HG03575 (cell line): ENCODE data around the gene MEGF11.
"Not testable (repeated sequence)": the region's sequence is repeated elsewhere in the genome, so short reads cannot be mapped to it uniquely, and the experiment has no call there.

Experiments used
- ATAC-seq: cut with Tn5 transposase; IDR thresholded peaks from one replicate; pipeline ENCODE4 v1.9.1; 2021; ENCODE audit not compliant: unreplicated experiment, insufficient number of reproducible peaks, low FRiP score; ENCODE audit errors: extremely low read depth

MEGF11 gene

DNA sequence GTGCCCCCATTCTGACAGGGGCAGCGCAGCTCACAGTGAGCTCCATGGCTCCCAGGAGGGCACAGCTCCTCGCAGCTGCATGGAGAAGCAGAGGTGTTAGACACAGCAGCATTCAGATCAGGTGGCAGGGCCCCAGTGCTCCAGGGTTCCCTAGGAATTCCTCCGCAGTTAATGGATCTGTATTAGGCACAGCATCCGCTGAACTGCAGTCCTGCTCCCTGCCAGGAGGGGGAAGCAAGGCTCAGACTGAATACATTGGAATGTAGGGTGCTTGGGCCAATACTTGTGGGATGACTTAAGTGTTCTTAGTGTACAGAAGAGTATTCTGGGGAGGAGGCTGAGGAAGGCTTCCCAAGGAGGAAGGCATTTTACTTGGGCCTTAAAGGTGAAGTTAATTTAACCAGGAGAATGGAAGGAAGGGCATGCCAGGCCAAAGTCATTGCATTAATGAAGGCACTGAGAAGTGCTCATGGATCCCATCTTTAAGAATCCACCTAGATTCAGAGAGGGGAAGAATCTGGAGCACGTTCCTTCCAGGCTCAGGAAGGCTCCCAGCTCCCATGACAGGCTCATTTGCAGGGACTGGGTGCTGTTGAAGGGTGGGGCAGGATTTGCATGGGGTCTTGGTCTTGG, 272.6 kb downstream of the MEGF11 start:
- no peak for ATAC-seq

DNA sequence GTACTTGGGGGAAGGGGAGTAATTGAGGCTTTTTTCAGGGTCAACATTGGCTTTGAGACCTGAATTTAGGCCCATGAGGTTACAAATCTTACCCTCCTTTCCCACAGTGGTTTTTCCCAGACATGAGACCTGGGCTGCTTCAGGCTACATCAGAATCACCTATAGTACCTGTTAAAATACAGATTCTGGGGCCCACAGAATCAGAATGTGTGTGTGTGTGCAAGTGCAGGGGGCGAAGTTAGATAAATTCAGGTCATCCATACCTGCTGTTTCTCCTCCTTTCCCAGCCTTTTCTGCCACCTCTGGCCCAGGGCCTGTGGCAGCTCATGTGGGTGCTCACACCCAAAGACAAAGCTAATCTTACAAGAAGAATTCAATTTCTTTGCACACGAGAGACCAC, 273.7 kb downstream of the MEGF11 start:
- ATAC-seq, result no peak

DNA sequence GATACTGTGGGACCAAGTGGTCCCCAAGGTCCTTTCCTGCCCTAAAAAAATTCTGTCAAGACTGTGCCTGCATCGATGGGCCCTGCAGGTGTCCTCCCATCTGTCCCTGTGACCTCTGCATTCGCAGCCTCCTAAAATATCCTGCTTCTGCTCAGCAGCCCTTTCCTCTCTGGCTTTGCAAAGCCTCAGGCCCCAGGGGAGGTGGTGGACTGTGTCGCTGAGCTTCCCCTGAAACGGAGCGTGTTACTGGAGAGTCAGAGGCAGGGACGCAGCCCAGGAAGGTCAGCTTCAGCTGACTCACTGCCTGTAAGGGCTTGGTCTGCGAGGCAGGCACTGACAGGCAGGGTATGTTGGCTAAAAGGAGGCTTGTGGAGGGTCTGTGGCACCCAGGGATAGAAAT, 274.2 kb downstream of the MEGF11 start:
- no peak for ATAC-seq

DNA sequence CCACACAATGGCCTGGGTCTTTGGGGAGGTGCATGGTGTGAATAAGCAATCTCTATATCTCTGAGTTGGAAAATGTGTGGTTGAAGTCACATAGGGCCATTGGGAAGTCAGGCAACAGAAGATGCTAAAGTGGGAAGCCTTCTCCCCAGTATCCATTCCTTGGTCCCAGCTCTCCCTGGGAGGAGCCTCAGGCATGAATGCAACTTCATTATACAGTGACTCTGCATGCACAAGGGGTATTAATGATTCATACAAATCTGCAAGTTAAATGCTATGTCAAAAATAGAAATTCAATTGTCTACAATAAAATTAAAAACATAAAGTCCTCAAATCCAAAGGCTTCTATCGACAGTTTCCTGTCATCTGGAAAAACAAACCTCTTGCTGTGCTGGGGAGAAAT, 275.4 kb downstream of the MEGF11 start:
- ATAC-seq, result no peak

DNA sequence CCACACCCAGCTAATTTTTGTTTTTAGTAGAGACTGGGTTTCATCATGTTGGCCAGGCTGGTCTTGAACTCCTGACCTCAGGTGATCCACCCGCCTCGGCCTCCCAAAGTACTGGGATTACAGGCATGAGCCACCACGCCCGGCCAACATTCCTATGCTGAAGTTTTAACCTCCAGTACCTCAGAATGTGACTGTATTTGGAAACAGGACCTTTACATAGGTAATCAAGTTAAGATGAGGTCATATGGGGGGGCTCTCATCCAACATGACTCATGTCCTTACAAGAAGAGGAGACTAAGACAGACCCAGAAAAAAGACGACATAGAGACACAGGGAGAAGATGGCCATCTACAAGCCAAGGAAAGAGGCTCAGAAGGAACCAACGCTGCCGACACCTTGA, 277.4 kb downstream of the MEGF11 start:
- not testable (repeated sequence) for ATAC-seq

DNA sequence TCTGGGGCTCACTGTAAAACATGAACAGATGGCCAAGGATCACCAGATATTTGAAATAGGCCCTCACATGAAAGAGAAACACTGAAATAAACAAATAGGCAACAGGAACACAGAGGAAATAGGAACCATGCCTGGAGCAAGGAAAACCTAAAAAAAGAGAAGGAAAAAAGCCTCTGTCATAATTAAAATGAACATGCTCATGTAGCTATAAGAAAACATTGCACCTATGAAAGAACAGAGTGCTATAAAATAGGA, 281.9 kb downstream of the MEGF11 start:
- ATAC-seq, result no peak

DNA sequence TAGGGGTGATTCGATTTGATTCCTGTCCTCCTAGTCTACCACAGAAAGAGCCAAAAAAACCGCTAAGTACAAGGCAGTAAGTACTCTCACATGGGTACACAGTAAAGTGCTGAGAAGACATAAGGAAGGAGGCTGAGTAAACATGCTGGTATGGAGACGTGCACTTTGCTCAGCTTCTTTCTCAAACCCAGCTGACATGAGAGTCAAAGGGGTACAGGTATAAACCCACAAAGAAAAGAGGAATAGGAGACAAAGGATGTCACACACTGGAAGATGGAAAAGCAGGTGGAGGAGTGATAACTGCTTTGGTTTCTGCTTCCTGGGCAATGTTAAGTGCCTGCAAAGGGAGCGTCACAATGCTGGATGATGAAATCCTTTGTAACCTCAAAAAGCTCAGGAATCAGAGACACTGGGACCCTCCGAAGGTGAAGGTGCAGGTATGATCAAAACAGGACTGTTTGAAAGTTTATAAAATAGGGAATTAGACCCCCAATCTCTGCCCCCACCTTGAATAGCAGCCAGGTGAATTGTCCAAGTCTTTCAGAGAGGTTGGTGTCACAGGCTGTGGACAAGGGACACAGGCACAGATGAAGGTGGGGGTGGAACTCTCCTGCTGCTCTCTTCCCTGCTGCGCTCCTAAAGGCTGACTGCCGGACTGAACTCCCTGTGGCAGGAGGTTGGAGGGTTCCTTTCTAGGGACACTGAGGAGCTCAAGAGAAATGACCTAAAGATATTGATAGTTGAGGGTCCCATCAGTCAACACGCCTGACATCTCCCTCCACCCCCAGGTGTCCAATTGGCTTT, 282.4 kb downstream of the MEGF11 start:
- ATAC-seq, result no peak

DNA sequence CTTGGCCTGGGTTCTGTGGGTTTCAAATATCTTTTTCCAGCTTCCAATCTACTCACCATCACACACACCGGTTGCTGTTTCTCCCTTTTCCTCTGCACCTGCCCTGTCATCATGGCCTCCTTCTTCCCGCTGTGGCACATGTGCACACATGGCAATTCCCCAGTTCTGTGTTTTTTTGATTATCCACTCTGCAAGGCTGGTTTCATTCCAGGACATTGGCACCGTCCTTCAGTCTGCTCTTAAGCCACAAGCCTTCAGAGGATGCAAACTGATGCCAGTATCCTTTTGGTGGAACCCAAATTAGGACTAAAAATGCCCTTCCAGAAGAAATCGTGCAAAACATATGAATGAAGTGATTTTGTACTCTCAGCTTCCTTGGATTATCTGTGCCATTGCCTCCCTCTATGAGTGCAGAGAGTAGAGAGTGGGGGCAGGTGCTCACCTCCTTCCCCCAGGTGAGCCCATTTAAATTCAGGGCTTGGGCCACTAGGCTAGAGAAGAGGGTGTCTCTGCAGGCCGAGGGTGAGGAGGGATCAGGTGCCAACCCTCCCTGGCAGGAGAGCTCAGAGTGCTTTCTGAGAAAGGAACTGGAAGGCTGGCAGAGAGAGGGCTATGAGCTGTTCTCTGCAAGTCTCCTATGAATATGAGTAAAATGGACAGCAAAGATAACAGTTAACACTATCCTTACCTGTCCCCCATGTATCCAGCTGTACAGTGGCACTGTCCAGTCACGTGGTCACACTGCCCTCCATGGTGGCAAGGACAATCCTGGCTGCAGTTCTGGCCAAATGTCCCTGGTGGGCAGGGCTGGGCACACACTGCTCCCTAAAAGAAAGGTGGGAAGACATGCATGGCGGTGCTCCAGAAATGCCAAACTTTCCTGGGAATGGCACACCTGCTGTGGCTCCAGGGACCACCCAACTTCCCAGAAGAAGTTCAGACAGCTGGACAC, 283.4 kb downstream of the MEGF11 start:
- no peak for ATAC-seq

DNA sequence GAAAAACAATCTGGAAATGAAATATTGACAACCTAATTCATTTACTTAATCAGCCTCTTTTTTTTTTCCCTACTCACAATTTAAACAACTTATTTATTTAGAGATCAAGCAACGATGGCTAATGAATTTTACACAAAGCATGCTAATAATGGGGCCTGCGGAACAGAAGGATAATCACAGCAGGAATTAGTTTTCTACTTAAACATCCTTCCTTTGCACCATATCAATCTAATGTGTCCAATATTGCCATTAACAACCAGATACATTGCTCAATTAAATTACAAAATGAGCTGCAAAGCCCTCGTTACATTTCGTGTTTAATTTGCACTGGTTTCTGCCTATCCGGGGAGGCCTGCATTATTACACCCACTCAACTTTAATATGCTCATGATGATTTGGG, 285.0 kb downstream of the MEGF11 start:
- no peak for ATAC-seq

DNA sequence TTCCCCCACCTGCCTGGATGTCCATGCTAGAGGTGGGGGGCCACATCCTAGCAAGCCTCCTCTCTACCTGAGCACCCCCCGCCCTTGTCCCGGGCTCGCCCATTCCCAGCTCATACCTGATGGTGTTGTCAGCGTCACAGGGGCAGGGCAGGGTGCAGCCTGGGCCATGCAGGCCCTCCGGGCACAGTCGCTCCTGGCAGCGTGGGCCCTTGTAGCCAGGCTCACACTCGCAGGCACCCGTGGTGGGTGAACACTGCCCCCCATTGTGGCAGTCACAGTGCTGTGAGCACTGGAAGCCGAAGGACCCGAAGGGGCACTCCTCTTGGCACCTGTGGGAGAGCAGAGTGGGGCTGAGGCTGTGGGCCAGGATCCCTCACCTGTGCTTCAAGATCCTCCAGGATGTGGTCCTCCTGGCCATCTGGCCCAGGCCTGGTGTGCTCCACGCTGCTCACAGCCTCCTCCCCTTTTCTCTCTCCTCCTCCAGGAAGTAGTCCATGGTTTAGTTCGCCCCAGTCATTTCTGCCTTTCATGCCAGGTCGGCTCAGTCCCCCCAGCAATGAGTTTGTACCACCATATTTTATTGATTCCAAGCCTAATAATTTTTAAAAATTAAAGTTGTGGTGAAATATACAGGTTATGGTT, 288.6 kb downstream of the MEGF11 start:
- ATAC-seq, result no peak

DNA sequence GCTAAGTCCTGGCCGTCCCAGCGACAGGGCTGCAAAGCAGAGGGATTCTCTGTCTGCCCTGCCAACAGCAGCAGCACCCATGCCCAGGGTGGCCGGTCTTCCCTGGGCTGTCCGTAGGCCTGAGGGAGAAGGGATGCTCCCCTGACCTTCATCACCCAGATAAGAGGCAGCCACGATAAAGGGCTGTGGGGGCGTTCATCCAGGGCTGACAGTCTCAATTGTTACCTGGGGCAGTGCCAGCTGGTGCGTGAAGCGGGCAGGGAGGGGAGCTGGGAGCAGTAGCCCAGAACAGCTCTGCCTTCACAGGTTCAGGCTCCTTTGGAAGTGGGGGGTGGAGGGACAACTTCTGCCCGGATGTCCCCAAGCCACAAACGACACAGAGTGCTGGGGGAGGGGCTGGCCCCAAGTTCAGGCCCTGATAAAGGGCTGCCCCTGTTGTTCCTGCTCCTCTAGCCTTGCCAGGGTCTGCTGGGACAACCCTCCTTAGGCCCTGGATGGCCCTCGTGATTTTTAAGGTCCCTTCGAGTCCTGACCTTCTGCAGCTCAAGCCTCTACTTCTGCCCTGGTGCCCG, 289.6 kb downstream of the MEGF11 start:
- no peak for ATAC-seq

DNA sequence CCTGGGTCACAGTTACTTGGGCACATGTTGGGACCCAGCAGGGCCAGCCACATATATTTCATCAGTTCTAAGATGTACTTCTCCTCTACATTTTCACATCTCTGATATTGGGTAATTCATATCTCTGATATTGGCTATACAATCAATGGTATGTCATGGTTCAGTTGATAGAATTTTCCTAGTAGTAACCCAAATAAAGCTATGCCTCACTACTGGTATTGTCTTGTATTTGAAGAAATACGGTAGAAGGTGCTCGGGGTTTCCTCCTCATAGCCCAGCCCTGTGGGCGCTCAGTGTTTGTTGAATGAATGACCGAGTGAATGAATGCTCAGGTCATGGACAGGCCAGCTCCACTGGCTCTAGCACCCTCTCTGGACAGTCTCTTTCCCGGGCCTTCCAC, 290.2 kb downstream of the MEGF11 start:
- ATAC-seq, result no peak

DNA sequence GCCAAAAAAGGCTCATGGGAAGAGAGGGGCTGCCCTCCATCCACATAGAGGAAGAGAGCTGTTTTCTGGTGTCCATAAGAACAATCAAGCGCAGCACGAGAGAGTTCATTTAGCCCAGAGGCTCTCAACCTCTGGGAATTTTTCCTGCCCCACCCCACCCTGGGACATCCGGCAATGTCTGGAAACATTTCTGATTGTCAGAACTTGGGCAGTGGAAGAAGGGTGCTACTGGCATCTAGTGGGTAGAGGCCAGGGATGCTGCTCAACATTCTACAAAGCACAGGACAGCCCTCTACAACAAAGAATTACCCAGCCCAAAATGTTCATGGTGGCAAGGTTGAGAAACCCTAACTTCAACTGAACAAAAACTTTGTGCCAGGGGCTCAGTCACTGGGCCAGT, 291.4 kb downstream of the MEGF11 start:
- ATAC-seq, result no peak

DNA sequence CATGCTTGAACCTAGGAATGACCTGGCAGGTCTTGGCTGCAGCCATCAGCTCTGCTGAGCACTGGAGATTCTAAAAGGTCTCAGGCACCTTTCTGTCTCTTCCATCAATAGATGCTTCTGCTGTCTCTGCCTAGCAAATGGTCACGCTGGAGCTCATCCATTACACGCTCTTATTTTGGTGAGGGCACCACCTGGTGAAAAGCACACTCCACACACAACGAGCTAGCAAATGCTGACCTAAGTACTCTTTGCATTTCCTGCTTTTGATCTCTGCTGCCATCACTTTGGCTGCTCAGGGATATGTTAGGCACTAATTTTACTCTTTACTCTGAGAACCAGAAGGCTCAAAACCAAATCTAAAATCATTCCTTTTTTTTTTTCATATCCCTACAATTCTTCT, 293.0 kb downstream of the MEGF11 start:
- no peak for ATAC-seq

DNA sequence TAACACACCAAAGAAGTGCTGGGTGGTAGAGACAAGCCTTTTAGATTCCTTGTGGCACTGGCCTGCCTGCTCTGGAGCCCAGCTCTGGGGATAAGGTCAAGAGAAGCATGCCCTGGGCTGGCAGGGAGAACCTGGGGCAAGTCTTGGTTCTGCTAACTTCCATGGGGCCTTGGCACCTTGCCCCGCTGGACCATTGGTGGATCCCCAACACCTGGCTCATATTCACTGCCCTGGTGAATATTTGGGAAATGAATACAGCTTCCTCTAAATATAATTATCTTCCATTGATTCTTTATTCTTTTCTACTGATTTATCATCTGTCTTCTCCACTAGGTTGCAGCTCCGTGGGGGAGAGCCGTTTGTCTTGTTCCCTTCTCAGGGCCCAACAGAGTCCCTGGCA, 294.7 kb downstream of the MEGF11 start:
- ATAC-seq, result no peak

DNA sequence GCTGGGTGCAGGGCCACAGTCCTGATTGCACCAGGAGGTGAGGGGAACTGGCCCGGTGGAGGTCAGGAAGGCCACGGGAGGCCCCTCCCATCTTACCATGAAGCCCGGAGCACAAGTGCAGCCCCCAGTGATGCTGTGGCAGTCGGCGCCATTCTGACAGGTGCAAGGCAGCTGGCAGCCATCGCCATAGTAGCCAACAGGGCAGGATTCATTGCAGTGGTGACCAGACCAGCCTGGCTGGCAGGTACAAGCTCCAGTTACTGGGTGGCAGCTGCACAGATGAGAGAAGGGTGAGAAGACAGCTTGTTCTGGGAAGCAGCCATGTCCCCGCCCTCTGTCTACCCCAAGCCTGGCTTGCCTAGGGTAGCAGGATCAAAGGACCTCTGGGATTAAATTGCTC, 296.1 kb downstream of the MEGF11 start:
- no peak for ATAC-seq

DNA sequence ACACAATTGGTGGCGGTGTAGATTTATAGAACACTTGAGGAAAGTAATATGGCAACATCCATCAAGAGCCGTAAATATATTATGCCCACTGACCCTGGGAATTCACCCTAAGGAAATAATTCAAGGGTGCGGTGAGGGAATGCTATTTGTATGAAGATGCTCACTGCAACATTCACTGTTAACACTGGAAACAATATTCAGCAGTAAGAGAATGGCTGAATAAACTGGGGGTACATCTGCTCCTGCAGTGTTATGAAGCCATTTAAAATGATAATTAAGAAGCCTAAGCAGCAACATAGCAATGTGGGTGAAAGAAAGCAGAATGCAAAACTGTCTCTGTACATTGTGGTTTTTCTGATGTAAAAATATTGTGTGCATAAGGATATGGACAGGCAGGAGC, 296.7 kb downstream of the MEGF11 start:
- no peak for ATAC-seq

DNA sequence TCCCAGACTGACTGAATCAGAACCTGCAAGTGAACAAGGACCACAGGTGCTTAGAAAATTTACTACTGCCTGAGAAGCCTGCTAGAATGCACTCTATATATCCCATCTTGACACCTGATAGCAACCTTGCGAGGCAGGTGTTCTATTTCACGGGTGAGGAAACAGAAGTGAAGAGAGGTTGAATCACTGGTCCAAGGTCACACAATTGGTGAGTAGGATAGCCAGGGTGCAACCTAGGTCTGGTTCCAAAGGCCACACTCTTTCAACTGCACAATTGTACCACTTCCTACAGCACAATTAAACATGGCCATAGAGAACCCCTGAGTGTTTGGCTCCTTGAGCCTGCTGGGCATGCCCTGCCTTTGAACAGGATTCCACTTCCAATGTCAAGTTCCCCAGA, 297.2 kb downstream of the MEGF11 start:
- no peak for ATAC-seq

DNA sequence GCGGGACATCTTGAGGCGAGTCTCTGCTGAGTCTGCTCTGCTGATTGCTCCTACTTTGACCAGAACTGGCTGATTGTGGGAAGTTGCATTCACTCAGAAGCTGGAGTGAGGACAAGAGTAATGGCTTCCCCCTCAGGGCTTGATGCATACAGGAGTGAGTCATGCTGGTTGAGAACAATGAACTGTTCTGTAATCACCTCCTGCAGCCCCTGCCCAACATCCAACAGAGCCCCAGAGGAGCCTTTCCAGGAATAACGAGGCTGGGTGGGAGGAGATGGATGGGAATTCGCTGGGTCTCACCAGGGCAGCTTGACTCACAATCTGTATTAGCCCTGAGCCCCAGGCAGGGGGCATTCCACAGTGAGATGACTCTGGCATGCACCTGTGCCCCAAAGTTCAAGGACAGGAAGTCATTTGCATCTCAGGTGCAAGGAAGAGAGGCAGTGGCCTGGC, 299.2 kb downstream of the MEGF11 start:
- no peak for ATAC-seq
